Measurements from ENCODE around the gene ZNF668. TPM values are rescaled to one million over a fixed set of nuclear protein-coding genes. Genes with fewer than 3 reads are reported as not detected.
A peak's percentile ranks its signal among the peaks of the same experiment; 100 is the strongest.

Gene ZNF668
- total and polyA plus RNA-seq, 8 donors, result 3.8 to 12.2 (median 5.6) TPM

- Histone ChIP-seq H3K4me1 (peaks cover 4 to 18% of the 10 kb centered on the region in 2 donors), H3K27ac (no peak overlapping the region), H3K4me3 (no peak overlapping the region), H3K27me3 (no peaks in the 10 kb centered on the region), H3K36me3 (peaks cover 0 to 68% of the 10 kb centered on the region in 2 donors), H3K9me3 (no peaks in the 10 kb centered on the region)
- TF ChIP-seq, protein P1, sequence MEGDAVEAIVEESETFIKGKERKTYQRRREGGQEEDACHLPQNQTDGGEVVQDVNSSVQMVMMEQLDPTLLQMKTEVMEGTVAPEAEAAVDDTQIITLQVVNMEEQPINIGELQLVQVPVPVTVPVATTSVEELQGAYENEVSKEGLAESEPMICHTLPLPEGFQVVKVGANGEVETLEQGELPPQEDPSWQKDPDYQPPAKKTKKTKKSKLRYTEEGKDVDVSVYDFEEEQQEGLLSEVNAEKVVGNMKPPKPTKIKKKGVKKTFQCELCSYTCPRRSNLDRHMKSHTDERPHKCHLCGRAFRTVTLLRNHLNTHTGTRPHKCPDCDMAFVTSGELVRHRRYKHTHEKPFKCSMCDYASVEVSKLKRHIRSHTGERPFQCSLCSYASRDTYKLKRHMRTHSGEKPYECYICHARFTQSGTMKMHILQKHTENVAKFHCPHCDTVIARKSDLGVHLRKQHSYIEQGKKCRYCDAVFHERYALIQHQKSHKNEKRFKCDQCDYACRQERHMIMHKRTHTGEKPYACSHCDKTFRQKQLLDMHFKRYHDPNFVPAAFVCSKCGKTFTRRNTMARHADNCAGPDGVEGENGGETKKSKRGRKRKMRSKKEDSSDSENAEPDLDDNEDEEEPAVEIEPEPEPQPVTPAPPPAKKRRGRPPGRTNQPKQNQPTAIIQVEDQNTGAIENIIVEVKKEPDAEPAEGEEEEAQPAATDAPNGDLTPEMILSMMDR (IDR thresholded peaks at IDR 0.05), result no peak
- no peak for DNase-seq
- intact Hi-C loops (cut with DNase I), result no loop called here
- ATAC-seq, result no peak
These were observed 12.8 kb downstream of the ZNF668 start for GRCh38 chr16:31061126-31061812.

GRCh38 chr16:31055613-31056012, 18.4 kb downstream of the ZNF668 start:
- DNase-seq, result no peak
- ATAC-seq, result no peak

GRCh38 chr16:31052114-31052513, 21.9 kb downstream of the ZNF668 start:
- H3K4me1 ChIP-seq, result no peaks in the 10 kb centered on the region
- peak overlapping the region in 1 of 2 donors; percentile 64 for H3K27ac ChIP-seq
- TF ChIP-seq, protein P1 (IDR thresholded peaks at IDR 0.05), result no peak
- H3K4me3 ChIP-seq, result no peak overlapping the region
- DNase-seq (peak in 1 of 4 donors; percentile 59), ATAC-seq (peak; percentile 93)
- H3K27me3 ChIP-seq, result no peaks in the 10 kb centered on the region
- no peaks in the 10 kb centered on the region for H3K9me3 ChIP-seq
- intact Hi-C loops (cut with DNase I), result no loop called here
- H3K36me3 ChIP-seq, result no peaks in the 10 kb centered on the region

More at GRCh38 chr16:31055613-31056012, 18.4 kb downstream of the ZNF668 start:
- H3K4me3 ChIP-seq, result no peak overlapping the region
- H3K4me1 ChIP-seq, result no peaks in the 10 kb centered on the region
- TF ChIP-seq, protein P1 (IDR thresholded peaks at IDR 0.05), result no peak
- no peak overlapping the region for H3K27ac ChIP-seq
- intact Hi-C loops (cut with DNase I), result no loop called here
- no peaks in the 10 kb centered on the region for H3K9me3 ChIP-seq
- peaks cover 0 to 30% of the 10 kb centered on the region in 2 donors for H3K36me3 ChIP-seq
- no peaks in the 10 kb centered on the region for H3K27me3 ChIP-seq

DNA sequence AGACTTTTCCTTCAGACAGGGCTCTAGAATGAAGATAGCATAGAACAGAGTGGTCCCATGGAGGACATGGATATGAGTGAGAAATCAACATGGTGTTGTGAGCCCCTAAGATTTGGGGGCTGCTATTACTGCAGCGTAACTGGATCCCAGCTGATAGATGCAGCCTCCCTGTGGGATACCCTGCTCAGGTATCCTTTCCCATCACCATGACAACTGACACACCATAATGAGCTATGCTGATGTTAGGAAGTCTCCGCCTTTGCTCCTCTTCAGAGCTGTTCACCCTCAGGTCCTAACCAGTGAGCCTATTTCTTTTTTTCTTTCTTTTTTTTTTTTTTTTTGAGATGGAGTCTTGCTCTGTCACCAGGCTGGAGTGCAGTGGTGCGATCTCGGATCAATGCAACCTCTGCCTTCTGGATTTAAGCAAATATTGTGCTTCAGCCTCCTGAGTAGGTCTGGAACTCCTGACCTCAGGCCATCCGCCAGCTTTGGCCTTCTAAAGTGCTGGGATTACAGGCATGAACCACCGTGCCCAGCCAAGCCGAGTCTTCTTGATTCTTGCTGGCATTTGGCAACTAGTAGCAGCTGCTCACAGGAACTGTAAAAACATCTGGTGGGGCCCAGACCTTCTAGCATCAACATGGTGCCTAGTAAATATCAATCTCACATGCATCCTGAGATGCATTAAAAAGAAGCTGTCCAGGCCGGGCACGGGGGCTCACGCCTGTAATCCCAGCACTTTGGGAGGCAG, 23.6 kb downstream of the ZNF668 start:
- Histone ChIP-seq H3K36me3 (no peaks in the 10 kb centered on the region), H3K27me3 (no peaks in the 10 kb centered on the region), H3K9me3 (no peaks in the 10 kb centered on the region), H3K27ac (no peak overlapping the region), H3K4me1 (no peaks in the 10 kb centered on the region), H3K4me3 (no peak overlapping the region)
- intact Hi-C loops (cut with DNase I), result no loop called here
- TF ChIP-seq, protein P1 (IDR thresholded peaks at IDR 0.05), result no peak
- DNase-seq (no peak), ATAC-seq (no peak)

DNA sequence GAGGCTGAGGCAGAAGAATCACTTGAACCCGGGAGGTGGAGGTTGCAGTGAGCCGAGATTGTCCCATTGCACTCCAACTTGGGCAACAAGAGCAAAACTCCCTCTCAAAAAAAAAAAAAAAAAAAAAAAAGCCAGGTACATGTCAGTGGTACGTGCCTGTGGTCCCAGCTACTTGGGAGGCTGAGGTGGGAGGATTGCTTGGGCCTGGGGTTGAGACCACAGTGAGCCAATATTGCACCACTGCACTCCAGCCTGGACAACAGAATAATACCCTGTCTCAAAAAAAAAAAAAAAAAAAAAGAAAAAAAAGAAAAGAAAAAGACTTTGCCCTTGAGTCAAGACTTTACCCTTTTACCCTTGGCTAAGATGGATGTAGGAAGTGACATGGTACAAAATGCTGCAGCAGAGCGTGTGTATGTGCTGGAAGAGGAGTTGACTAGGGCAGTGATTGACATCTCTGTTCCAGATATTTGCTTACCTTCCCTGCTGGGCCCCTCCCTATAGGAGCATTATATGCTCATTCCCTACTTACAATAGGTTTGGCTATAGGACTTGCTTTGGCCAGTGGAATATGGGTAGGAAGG, 30.1 kb downstream of the ZNF668 start:
- H3K27ac ChIP-seq, result no peak overlapping the region
- intact Hi-C loops (cut with DNase I), result no loop called here
- no peaks in the 10 kb centered on the region for H3K9me3 ChIP-seq
- H3K4me3 ChIP-seq, result no peak overlapping the region
- ATAC-seq (no peak), DNase-seq (no peak)
- H3K4me1 ChIP-seq, result no peaks in the 10 kb centered on the region
- peaks cover 0 to 49% of the 10 kb centered on the region in 2 donors for H3K36me3 ChIP-seq
- TF ChIP-seq, protein P1 (IDR thresholded peaks at IDR 0.05), result no peak
- no peaks in the 10 kb centered on the region for H3K27me3 ChIP-seq

Measured in left lung (tissue), 10 donors.